T47D (cell line): Measurements from ENCODE around the gene SOAT2.

Source experiments
- DNase-seq, 2 experiments: peaks; one replicate each; pipeline versions ENCODE4 v3.0.0 to v3.0.0-alpha.2; 2011 to 2012; ENCODE audit warnings: low read depth in 1 of 2, low spot score in 1 of 2
- JUND ChIP-seq: IDR thresholded peaks from 2 replicates; pipeline ENCODE4 v1.6.1; 2012; ENCODE audit warnings: low read depth
- in situ Hi-C: cut with HindIII; loops from 2 replicates; pipeline ENCODE4 v1.10.0; 2016; ENCODE audit warnings: low sequenced_read_pairs, low pct_unique_long_range_greater_than_20kb

The SOAT2 gene

DNA sequence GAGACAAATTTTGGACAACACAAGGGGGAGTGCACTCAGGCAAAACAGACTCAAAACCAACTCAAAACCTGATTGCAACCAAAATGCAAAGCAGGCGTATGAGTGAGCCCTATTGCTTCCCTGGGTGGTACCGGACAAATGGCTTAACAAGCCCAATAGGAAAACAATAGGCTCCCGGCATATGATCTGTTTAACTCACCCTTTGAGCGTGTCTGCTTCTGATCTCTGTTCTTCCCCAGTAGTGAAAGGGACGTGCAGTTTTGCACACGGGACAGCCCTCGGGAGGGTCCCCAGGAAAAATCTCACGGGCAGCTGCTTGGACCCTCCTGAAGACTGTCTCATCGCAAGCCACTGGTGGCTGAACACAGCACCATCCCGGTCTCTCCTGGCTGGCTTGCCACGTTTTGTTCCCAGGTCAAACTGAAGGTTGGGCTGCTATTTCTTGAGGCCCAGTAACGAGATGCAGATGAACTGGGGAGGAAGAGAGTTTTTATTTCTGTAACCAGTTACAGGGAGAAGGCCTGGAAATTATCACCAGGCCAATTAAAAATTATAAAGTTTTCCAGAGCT, 9.9 kb downstream of the SOAT2 start:
- in situ Hi-C loops, result no loop called here
- TF ChIP-seq JUND, result no peak
- no peak for DNase-seq

- no peak for DNase-seq
Observed at GRCh38 chr12:53113951-53114350, 10.7 kb downstream of the SOAT2 start.

GRCh38 chr12:53115112-53115890, 12.0 kb downstream of the SOAT2 start:
- in situ Hi-C loops, result no loop called here
- DNase-seq, result no peak
- TF ChIP-seq JUND, result no peak

More at GRCh38 chr12:53113951-53114350, 10.7 kb downstream of the SOAT2 start:
- in situ Hi-C loops, result no loop called here
- TF ChIP-seq JUND, result no peak

DNA sequence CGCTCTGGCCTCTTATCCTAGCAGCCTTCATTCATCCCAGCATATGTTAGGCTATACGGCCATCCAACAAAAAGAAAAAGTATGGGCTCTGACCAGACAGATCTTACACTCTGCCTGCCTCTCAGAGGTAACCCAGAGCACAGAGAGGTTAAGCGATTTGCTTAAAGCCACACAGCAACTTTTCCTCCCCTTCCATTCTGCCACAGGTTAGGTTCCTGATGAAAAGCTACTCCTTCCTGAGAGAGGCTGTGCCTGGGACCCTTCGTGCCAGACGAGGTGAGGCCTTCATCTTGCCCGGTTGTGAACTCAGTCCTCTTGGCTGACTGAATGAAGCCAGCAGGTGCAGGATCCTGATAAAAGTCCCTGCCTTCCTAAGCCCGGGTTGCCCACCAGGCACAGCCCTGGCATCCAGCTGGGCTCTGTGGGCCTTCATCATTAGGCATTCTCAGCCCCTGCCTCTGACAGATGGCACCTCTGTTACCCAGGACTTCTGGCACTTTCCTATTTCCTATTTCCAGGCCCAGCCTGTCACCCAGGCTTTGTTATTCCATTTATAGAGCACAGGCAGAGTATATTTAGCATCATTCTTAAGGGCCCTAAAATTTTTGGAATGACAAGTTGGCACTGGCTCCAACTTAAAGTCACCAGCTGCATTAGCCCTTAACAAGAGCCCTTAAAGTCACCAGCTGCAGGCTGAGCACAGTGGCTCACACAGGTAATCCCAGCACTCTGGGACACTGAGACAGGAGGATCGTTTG, 12.8 kb downstream of the SOAT2 start:
- in situ Hi-C loops, result no loop called here
- no peak for TF ChIP-seq JUND
- DNase-seq, result no peak

DNA sequence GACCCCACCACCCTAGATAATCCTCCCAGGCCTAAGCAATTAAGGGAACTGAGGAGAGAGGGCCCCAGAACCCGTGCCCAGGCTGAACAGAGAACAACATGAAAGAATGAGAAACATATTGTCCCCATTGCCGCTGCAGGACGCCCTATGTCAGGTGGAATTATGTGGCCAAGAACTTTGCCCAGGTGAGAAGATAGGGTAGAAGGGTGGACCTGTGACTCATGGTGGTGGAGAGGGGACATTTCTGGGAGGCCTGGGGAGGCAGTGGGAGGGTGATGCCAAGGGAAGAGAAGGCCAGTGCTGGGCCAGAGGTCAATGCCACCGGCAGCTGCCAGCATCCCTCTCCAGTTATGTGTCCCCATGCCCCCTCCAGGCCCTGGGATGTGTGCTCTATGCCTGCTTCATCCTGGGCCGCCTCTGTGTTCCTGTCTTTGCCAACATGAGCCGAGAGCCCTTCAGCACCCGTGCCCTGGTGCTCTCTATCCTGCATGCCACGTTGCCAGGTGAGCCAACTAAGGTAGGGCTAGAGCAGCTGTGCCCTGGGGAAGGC, 15.5 kb downstream of the SOAT2 start:
- in situ Hi-C loops, result no loop called here
- no peak for TF ChIP-seq JUND
- DNase-seq, result no peak

DNA sequence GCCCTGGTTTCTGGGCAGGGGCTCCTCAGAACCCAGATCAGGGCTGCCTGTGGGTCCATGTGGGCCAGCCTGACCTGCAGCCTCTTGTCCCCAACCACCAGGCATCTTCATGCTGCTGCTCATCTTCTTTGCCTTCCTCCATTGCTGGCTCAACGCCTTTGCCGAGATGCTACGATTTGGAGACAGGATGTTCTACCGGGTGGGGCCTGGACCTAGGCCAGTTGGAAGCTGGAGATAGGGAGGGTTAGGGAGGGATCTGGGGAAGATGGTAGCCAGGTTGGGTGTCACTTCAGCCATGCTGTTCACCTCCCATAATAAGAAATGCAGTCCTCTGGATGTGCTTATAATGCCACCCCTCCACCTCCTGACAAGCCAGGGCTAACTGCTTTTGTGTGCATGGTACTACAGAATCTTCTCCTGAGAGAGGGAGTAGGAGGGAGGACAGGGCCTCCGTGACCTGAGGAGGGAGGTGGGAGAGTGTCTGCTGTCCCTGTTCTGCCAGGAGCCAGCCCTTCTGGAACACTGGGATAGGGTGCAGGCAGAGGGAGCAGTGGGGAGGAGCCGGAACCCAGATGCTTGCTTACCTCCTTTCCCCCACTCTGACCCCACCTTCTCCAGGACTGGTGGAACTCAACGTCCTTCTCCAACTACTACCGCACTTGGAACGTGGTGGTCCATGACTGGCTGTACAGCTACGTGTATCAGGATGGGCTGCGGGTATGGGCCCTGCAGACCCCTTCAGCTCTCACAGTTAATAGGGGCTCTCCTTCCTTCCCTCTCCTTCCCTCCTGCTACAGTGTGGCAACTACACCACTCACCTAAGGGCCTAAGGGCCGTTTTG, 17.6 kb downstream of the SOAT2 start:
- in situ Hi-C loops, result no loop called here
- no peak for TF ChIP-seq JUND
- no peak for DNase-seq

- DNase-seq, result no peak
- in situ Hi-C loops, result no loop called here
- no peak for TF ChIP-seq JUND
Observed at GRCh38 chr12:53122961-53123468, 19.7 kb downstream of the SOAT2 start.

DNA sequence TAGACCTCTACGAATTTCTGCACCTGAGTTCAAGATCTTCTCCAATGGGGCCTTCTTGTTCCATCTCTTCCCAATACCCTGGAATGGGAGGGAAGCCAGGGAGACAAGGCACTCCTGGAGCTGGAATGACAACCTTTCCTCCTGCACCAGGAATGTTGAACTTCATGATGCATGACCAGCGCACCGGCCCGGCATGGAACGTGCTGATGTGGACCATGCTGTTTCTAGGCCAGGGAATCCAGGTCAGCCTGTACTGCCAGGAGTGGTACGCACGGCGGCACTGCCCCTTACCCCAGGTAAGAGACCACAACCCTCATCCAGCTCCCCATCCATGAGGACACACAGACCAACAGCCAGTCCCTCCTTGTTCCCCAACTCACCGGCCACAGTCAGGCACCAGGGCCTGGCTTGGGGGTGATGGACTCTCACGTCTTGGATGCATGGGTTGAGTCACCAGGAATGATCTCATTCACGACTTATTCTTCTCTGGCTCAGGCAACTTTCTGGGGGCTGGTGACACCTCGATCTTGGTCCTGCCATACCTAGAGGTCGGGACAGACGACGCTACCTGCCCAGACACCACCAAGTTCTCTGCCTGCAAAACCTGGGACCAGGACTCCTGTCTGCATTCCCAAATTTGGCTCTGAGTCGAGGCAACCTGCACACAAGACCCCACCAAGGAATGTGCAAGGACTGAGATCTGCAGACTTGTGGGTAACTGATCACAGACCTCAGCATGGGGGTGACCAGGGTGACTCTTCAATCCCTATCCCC, 20.5 kb downstream of the SOAT2 start:
- in situ Hi-C loops, result no loop called here

GRCh38 chr12:53124352-53124723, 21.1 kb downstream of the SOAT2 start:
- in situ Hi-C loops, result no loop called here

More for the DNA sequence above, 20.5 kb downstream of the SOAT2 start:
- DNase-seq, result no peak
- TF ChIP-seq JUND, result no peak

DNA sequence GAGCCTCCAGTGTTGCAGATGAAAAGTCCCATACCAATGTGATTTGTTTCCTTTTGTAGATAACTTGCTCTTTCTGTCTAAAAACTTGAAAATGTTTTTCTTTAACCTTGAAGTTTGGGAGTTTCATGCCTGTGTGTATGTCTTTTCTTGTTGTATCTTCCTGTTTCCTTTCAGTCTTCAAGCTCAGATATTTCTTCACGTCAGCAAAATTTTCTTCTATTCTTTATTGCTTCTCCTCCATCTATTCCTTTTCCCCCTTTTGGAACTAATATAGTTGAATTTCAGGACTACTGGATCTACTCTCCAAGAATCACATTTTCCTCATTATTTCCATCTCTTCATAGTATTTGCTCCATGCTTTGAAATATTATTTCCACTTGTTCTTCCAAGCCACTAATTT, 23.9 kb downstream of the SOAT2 start:
- no peak for DNase-seq
- no peak for TF ChIP-seq JUND
- in situ Hi-C loops, result no loop called here

More at GRCh38 chr12:53124352-53124723, 21.1 kb downstream of the SOAT2 start:
- no peak for DNase-seq
- no peak for TF ChIP-seq JUND
